Measurements from ENCODE around the gene IMMP2L.

IMMP2L gene

DNA sequence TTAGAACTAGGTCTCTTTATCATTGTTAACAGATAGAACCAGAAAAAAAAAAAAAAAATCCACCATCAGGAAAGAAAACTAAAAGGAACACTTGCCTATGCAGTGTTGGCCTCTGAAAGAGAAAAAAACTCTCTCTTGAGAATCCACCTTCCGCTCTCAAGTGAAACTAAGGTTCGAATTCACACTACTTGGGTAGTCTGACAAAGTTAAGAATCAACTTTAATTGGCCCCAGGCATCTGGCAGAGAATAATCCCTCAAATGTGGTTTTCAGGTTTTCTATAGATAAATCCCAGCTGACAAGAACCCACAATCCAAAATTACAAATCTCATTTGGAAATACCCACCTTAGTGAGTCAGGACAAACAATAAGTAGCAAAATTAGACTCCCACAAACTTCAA, 671.1 kb downstream of the IMMP2L start:
- no peak for DNase-seq

GRCh38 chr7:110890101-110890500, 672.2 kb downstream of the IMMP2L start:
- DNase-seq = no peak

DNA sequence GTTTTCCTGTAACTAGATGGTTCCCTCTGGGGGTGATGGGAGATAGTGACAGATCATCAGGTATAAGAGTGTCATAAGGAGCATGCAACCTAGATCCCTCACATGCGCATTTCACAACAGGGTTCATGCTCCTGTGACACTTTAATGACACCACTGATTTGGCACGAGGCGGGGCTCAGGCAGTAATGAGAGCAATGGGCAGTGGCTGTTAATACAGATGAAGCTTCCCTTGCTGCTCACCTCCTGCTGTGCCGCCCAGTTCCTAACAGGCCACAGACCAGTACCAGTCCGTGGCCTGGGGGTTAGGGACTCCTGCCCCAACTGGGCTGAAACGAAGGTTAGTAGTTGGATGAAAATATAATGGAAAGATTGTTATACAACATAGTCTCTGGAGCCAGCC, 673.0 kb downstream of the IMMP2L start:
- no peak for DNase-seq

DNA sequence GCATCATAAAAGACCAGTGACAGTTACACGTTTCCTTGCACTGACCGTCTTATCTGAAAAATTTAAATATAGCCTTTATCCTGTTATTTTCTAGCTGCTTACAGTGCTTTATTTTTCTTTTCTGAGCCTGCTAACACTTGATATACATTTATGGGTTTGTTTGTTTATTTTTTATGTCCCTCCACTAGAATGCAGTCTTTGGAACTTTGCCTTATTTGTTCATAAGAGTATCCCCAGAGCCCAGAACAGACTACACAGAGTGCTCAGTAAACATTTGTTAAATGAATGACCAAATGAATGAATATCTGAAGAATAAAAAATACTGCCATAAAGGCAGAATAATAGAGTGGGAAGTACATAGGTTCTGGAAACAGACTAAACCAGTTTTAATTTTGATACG, 673.7 kb downstream of the IMMP2L start:
- no peak for DNase-seq

GRCh38 chr7:110885474-110885873, 676.8 kb downstream of the IMMP2L start:
- DNase-seq = no peak

GRCh38 chr7:110881721-110882120, 680.6 kb downstream of the IMMP2L start:
- no peak for DNase-seq

- no peak for DNase-seq
Measured at GRCh38 chr7:110880971-110881370, 681.3 kb downstream of the IMMP2L start.

GRCh38 chr7:110877016-110877415, 685.3 kb downstream of the IMMP2L start:
- no peak for DNase-seq

GRCh38 chr7:110875346-110875745, 686.9 kb downstream of the IMMP2L start:
- no peak for DNase-seq

DNA sequence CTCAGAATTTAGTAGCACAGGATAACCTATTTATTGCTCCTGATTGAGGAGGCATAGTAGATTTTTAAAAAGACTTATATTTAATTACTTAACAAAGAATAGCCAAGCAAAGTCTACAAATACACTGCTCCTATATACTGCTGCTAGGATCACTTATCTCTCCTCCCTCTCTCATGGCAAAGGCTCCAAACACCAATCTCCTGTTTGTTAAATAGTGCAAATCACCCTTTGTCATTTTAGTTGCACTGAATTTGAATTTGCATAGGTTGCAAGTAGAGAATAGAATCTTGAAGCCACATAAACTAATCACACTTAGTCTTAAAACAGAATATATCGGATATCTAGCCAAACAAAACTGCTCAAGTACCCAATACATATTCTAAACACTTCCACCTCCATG, 690.4 kb downstream of the IMMP2L start:
- DNase-seq = no peak

- no peak for DNase-seq
Measured at GRCh38 chr7:110870926-110871325, 691.4 kb downstream of the IMMP2L start.

DNA sequence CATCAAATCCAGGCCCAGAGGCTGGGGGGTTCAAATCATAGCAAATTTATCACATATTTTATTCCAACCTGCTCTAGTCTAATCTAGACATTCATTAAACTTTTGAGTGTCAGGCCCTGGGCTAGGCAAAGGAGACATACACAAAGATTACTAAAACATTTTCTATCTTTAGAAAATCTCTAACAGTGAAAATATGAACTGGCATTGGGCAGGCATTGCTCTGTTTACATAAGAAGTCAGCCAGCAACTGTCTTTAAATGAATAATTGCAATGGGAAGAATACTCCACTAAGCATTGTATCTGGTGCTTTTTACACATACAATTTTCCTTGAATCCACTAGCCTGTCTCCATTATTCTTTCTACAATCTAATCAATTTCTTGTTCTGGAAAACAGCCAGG, 693.8 kb downstream of the IMMP2L start:
- DNase-seq = no peak

DNA sequence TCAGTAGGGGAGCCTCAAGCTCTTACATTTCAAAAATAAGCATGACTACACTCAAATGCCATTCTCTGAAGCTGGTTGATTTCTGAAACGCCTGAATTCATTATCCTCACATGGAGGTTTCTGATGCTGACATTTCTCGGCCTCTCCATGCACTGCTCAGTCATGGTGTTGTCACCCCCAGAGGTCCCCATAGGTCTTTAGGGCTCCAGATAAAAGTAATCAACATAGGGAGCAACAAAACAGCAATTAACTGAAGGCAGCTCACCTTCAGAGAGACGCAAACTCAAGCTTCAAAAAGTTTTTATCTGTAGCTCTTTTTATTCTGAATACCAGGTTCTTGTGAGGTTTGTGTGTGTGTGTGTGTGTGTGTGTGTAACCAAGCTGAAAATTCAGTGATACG, 694.5 kb downstream of the IMMP2L start:
- DNase-seq = no peak

DNA sequence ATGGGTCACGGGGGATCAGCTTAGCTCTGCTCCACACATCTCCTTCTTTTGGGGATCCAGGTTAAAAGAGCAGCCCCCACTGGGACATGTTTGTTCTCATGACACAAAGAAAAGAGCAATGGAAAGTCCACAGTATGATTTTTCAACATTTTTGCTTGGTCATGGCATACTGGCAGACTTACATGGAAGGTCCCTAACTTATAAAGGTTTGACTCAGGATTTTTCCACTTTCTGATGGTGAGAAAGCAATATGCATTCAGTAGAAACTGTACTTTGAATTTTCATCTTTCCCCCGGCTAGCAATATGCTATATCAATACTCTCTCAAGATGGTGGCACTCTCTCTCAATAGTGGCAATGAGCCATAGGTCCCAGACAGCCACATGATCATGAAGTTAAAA, 699.0 kb downstream of the IMMP2L start:
- DNase-seq = no peak

DNA sequence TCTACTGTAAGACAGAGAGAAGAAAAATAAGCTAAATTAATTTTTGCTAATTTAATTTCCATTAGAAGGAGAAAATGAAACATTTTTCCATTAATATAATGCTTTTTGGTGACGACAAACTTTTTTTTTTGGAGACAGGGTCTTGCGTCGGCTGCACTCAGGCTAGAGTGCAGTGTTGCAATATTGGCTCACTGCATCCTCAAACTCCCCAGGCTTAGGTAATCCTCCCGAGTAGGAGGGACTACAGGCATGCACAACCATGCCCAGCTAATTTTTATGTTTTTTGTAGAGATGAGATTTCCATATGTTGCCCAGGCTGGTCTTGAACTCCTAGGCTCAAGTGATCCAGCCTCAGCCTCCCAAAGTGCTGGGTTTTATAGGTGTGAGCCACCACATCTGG, 701.1 kb downstream of the IMMP2L start:
- no peak for DNase-seq

DNA sequence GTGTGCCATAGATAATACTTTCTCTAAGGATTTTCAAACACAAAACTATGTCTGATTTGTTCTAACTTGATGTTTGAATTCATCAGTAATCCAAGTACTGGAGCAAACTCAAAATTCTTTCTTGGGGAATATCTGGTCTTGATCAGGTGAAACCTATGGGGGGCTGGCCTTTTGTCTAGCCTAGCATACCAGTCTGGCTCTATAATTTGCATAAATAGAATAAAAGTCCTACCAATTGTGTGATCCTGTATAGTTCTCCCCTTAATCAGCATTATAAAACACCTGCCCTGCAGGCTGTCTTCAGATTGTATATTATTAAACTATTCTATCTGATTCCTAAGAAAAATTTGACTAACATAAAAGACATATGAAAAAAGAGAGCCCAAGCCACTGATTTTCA, 705.2 kb downstream of the IMMP2L start:
- no peak for DNase-seq

- DNase-seq = no peak
Measured at GRCh38 chr7:110856704-110857103, 705.6 kb downstream of the IMMP2L start.

DNA sequence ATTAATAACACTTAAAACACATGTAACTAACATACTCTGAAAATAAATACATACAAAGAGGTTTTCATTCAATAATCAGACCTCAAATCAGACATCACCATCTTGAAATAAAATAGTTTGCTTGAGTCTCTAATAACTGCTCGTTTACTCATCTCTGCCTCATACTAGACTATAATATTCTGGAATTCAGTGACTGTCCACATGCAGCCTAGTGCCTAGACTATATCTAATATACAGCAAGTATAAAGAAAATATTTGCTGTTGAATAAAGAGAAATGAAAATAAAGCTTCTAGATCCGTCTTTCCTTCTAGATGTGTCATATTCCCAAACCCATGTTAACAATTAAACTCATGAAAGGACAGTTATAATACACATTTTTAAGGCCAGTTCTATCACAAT, 707.6 kb downstream of the IMMP2L start:
- DNase-seq = no peak

DNA sequence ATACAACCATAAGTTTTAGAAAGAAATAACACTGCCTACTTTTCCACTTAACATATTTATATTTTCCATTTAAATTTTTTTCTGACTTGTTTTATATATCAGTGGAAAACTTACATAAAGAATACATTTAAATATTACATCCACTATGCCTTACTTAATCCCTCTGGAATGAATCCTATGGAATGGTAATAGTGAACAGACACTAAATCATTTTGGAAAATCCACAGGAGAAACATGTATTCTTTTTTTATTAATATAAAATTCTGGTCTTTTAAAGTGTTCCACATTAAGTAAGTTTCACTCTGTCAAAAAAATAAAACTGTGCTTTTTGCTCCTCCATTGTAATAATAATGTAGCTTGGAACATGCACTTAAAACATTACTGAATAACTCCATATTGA, 708.1 kb downstream of the IMMP2L start:
- no peak for DNase-seq

- DNase-seq = no peak
Measured at GRCh38 chr7:110853263-110853662, 709.0 kb downstream of the IMMP2L start.

DNA sequence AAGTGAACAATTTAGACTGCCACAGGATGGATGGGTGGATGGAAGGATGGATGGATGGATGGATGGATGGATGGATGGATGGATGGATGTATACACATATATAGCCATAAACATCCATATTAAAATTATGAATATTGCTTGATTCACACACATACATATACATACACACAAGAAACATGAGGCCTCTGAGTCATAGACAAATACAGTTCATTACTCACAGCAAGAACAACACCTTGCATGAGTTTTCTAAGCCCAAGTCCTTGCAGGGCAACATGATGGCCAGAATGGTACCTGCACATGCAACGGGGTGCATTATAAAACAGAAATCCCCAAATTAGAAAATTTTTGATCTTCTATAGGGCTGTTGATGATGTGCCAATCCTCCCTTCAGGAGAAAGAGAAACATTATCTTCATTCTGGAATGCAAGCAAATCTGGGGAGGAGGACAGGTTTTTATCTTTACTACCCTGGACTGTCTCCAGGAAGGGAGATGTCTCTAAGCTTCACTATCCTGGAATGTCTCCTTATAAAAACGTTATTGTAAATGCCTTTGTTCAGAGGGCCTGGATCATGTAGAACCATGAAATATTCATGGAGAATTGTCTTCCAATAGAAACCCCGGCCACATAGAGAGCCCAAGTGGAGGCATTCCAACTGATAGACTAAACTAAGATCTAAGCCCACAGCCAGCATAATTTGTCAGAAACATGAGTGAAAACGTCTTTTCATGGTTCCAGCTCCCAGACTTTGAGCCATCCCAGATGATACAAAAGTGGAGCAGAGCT, 709.9 kb downstream of the IMMP2L start:
- DNase-seq = no peak

GRCh38 chr7:110850224-110850623, 712.1 kb downstream of the IMMP2L start:
- DNase-seq = no peak

GRCh38 chr7:110842796-110843195, 719.5 kb downstream of the IMMP2L start:
- DNase-seq = no peak

GRCh38 chr7:110841840-110842545, 720.3 kb downstream of the IMMP2L start:
- no peak for DNase-seq

GRCh38 chr7:110839866-110840265, 722.4 kb downstream of the IMMP2L start:
- peak; percentile 26 for DNase-seq
